GM19438 (cell line): ENCODE measurements around the gene F8.
"Not testable (repeated sequence)": the region's sequence is repeated elsewhere in the genome, so short reads cannot be mapped to it uniquely, and the experiment has no call there.

Experiments
- ATAC-seq: cut with Tn5 transposase; IDR thresholded peaks from one replicate; pipeline ENCODE4 v1.9.1; 2021; ENCODE audit warnings: low read depth; ENCODE audit not compliant: unreplicated experiment

The F8 gene

GRCh38 chrX:155035688-155036087 is 13.2 kb upstream of the F8 start:
- ATAC-seq, result no peak

GRCh38 chrX:155031657-155032056 is 9.1 kb upstream of the F8 start:
- ATAC-seq, result no peak

- no peak for ATAC-seq
Observed at GRCh38 chrX:155028877-155029291, 6.4 kb upstream of the F8 start.

- ATAC-seq, result no peak
Observed at GRCh38 chrX:155028129-155028528, 5.6 kb upstream of the F8 start.

GRCh38 chrX:155027509-155028066 is 5.1 kb upstream of the F8 start:
- no peak for ATAC-seq

- ATAC-seq, result peak; percentile 85
Observed at GRCh38 chrX:155026727-155027508, 4.4 kb upstream of the F8 start, which contains the start of gene FUNDC2. Gene FUNDC2, plus strand, starts transcription at chrX:155026844. Its CDS starts 95 bp downstream, at chrX:155026939.

GRCh38 chrX:155026420-155026726 is 3.9 kb upstream of the F8 start:
- ATAC-seq, result no peak

GRCh38 chrX:155023907-155024833 is 1.6 kb upstream of the F8 start:
- ATAC-seq, result no peak

GRCh38 chrX:155020591-155020990 is 1.9 kb downstream of the F8 start:
- ATAC-seq, result no peak

GRCh38 chrX:155009994-155010472 is 12.5 kb downstream of the F8 start:
- ATAC-seq, result no peak

- not testable (repeated sequence) for ATAC-seq
Observed at GRCh38 chrX:155008578-155008977, 13.9 kb downstream of the F8 start.

- not testable (repeated sequence) for ATAC-seq
Observed at GRCh38 chrX:155006913-155007671, 15.4 kb downstream of the F8 start.

GRCh38 chrX:155006379-155006778 is 16.1 kb downstream of the F8 start:
- not testable (repeated sequence) for ATAC-seq

- no peak for ATAC-seq
Observed at GRCh38 chrX:155005190-155005589, 17.3 kb downstream of the F8 start.

- no peak for ATAC-seq
Observed at GRCh38 chrX:155001873-155002272, 20.6 kb downstream of the F8 start.

- no peak for ATAC-seq
Observed at GRCh38 chrX:155000841-155001240, 21.7 kb downstream of the F8 start.

GRCh38 chrX:154998204-154998880 is 24.2 kb downstream of the F8 start:
- no peak for ATAC-seq

- no peak for ATAC-seq
Observed at GRCh38 chrX:154991476-154991875, 31.0 kb downstream of the F8 start.

GRCh38 chrX:154991039-154991438 is 31.5 kb downstream of the F8 start:
- ATAC-seq, result no peak

GRCh38 chrX:154990496-154990895 is 32.0 kb downstream of the F8 start:
- no peak for ATAC-seq
